HG02610 (cell line): ENCODE measurements around the gene TMEM218.

ENCODE experiments used
- ATAC-seq: cut with Tn5 transposase; IDR thresholded peaks from one replicate; pipeline ENCODE4 v1.9.1; 2021; ENCODE audit warnings: mild to moderate bottlenecking, moderate library complexity; ENCODE audit not compliant: unreplicated experiment

The TMEM218 gene

DNA sequence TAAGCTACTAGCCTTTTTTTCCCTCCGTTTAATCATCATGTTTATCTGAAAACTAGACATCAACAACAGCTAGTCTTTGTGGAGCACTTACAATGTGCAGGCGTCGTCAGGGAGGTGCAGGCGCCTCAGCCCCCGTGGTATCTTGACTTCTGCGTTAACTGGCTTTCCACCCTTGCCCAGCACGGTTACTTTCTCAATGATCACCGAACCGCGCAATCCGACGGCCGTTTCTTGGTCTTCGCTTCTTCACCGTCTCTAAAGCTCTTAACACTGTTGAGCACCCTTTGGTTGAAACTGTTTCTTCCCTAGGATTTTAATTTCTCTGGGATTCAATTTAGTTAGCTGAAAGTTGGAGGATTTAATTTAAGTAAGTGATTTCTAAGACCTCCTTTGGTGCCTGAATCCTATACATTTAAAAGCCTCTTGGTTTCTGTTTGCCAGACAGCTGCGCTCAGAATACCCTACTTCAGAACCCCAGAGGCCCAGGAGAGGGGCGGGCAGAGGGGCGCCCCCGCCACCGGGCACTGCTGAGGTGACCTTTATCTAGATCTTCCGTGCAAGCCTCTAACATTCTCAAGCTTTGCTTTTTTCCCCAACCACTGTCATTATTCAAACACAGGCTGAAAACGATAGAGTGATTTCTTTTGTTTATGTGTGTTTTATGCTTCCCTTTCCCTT, 18.0 kb upstream of the TMEM218 start:
- ATAC-seq, result no peak

DNA sequence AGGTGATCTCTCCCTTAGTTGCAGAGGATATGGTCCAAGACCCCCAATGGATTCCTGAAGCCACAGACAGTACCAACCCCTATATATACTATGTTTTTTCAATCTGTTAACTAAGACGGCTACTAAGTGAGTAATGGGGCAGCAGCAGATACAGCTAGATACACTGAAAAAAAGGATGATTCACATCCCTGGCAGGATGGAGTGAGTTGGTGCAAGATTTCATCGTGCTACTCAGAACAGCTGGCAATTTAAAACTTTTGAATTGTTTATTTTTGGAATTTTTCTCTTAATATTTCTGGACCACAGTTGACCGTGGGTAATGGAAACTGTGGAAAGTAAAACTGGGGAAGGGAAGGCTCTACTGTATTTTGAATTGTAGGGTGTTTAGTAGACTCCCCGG, 17.0 kb upstream of the TMEM218 start:
- no peak for ATAC-seq

DNA sequence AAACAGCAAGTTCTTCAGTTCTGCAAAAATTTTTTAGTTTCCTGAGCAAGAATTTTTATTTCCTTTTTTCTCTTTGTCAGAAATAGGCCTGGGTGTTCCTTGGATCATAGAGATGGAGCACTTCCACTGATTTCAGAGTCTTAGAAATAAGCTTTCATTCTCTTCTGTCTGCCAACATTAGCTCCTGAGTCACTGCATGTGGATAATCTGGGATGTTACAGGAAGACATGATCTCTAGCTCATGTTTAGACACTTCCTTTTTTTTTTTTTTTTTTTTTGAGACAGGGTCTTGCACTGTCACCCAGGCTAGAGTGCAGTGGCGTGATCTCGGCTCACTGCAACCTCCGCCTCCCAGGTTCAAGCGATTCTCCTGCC, 13.2 kb upstream of the TMEM218 start:
- ATAC-seq, result no peak

DNA sequence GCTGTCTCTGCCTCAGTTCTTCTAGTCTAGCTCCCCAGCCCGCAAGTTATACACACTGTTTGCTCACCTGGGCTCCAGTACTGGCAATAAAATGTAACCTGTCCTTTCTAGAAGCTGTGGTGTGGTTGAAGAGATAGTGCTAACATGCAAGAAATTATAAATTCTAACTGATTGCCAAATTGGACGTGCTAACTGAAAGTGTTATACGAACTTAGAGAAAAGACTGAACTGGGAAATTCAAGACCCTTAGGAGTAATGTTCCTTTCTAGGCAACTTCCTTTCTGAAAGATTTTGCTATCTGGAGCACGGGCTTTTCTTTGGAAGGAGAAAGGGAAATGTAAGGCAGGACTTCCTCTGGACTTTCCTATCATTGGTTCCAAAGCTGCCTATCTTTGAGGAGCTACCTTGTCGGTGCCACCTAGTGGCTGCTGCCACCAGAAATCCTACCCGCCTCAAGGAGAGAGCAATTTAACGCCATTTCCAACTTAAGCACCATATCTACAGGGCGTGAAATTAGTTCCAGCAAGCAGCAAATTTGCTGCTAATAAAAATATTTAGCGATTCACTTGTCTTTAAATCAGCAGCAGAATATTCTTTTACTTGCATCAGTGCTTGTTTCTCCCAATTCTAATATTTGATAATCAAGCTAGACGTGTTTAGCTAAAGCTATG, 12.7 kb upstream of the TMEM218 start:
- ATAC-seq, result no peak

DNA sequence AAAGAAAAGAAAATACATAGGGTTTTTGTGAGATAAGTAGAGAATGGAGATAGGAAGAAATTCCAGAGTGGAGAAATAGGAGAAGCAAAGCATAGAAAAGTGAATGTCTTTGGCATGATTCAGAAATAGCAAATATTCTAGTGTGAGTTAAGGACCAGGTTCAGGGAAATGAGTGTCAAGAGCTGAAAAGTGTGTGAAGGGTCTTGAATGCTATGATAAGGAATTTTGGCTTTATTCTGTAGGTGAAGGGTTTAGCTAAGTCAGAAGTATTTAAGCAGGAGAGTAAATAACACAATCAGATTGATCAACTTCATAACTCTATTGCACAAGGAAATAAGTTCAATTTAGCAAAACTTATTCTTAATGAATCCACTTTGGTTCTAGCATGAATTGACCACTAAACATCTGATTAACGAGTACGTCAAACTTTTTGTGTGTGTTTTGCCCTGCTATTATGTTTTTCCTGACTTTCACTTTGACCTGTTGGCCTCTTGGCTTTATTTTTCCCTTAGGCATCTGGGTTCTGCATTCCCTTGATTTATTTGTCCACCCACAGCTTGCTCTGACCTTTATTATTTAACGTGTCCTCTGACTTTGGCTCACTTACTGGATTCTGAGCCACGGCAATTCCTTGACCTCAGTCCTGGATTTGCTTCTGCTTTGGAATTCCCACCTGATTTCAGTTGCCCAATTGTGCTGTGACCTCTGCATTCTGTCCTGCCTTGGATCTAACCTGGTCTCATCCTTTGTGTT, 11.9 kb upstream of the TMEM218 start:
- ATAC-seq, result no peak

DNA sequence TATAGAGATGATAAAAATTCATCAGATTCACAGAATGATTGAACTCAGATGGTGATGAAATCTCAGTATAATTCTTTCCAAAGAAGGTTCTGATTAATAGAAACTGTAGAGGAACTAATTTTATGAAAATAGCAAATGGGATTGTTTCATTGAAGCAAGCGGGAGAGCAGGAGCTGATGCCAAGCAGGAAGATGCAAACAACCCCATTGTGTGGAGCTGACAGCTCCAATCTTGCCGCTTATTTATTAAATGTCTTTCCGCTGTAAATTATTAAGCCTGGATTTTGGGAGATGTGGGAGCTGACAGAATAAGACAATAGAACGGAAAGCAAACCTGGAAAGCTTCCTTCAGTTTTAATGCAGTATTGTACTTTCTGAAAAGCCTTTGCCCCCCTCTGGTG, 6.0 kb upstream of the TMEM218 start:
- no peak for ATAC-seq

DNA sequence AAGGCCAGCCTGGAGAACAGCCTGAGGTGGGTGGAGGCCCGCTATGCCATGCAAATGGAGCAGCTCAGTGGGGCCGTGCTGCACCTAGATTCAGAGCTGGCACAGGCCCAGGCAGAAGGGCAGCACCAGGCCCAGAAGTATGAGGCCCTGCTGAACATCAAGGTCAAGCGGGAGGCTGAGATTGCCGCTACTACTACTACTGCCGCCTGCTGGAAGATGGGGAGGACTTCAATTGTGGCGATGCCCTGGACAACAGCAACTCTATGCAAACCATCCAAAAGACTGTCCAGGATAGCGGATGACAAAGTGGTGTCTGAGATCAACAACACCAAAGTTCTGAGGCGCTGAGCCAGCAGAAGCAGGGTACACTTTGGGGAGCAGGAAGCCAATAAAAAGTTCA, 3.1 kb upstream of the TMEM218 start:
- no peak for ATAC-seq

DNA sequence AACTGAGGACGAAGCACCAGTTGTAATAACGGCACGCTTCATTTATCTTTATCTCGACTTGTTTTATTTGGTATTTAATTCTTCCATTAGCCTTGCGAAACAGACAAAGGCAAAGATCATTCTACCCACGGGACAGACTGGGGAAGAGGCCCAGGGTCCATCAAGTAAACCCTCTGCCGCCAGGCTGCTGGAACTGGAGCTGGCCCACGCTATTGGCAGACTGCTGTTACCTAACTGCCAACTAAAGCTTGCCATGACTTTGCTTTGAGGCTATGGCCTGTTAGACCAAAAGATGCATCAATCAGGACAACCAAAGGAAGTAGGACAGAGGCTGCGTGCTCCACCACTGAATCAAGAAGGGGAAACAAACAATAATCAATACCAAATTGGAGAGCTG, 780 bp upstream of the TMEM218 start:
- no peak for ATAC-seq

DNA sequence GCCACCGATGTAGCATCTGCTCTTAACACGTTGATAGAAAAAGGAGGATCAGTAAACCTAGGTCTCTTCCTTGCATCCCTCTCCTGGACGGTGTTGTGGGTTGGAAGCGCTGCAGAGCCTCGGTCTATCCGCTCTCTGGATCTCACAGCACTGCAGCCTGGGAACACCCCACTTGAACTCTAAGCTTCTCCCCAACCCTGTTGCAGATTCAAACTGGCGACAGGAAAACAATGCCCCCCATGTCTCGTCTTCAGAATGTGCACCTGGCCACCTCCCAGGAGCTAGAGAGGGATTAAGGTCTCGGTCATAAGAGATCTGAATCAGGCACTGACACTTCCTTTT, 454 bp downstream of the TMEM218 start:
- ATAC-seq, result no peak

DNA sequence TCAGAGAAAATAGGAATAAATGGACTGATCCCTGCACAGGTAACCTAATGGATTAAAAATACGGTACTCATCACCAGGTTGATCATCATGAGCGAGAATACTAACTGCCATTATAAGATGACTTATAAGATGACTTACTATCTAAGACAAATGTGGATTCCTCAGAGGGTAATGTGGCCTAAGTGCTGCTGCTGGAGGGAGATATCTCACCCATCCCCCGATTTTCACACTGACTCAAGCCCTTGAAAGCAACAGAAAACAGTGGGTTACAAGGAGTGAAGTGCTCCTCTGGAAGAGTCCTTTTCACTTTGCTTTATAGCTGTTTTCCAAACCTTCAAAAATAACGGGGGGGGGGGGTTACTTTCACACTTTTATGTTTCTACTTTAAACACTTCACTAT, 920 bp downstream of the TMEM218 start:
- ATAC-seq, result no peak

DNA sequence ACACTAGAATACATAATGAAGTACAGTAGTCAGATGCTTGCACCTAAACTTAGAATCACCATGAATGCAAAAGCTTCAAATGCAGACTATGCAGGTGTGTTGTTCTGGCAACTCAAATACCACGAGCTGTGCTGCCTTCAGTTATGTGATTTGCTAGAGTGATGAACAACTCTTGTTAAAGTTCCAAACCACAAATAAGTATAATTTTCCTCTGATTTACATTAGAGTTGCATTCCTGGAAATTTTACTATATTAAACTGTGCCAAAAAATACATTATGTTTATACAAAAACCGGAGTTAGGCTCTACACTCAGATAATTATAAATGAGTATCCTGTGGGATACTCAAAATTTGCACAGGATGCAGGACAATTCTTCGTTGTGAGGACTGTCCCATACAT, 3.0 kb downstream of the TMEM218 start:
- no peak for ATAC-seq

DNA sequence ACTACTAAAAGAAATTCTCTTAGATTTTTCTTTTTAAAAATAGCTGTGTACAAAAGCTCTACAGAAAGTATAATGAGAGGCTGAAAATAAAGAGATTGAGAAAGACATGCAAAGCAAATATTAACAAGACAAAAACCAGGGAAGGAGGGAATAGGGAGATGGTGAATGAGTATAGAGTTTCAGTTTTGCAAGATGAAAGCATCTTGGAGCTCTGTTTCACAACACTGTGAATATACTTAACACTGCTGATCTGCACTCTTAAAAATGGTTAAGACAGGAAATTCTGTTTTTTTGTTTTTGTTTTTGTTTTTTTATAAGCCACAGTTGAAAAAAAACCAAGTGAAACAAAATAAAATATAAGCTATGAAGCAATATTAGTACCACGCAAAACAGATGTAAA, 5.5 kb downstream of the TMEM218 start:
- no peak for ATAC-seq

DNA sequence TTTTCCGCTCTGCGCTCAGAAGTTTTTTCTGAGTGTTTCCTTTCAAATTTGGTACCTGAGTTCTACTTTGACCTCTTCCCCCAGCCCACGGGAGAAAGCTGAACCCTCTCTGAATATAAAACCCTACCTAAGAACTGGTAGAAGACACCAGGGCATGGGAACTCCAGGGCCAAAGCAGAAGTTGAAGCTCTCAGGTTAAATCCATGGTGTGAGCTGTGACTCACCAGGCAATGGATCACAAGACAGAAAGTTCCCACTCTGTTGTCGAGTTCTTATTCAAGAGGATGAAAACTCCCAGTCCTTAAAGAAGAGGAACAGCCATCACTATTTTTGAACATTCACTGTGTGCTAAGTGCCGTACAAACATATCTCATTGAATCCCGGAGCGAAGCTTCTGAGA, 8.9 kb downstream of the TMEM218 start:
- ATAC-seq, result no peak

DNA sequence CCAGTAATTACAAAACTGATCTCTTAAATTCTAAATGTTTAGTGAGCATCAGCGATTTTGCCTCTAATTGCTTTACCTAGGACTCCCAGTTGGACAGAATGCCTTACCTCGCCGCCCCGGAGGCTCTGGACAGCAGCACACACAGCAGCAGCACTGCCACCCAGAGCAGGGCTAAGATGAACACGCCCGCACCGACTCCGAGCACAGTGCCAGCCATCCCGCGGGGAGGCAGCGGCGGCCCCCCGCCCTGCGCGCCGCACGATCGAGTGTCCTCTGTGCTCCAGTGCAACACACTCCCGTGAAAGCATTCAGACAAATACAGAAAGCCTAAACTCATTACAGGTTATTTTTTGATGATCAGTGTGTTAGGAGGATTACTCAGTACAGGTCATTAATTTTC, 9.4 kb downstream of the TMEM218 start:
- ATAC-seq, result no peak

DNA sequence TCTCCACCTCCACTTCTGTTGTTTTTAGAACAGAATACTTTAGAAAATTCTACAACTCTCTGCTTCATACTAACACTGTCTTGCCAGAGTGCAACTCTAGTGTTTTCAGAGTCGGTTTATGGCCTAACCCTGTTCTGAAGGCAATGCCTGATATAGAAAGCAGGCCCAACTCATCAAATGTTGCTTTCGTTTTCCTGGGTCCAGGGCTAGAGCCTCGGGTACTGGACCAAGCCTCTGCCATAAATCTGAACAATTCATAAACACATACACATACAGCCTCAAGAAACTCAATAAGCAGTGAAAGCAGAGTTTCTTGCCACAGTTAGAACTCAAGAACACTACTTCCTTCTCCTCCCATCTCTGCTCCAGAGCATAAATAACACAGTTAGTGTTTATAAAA, 9.8 kb downstream of the TMEM218 start:
- no peak for ATAC-seq

DNA sequence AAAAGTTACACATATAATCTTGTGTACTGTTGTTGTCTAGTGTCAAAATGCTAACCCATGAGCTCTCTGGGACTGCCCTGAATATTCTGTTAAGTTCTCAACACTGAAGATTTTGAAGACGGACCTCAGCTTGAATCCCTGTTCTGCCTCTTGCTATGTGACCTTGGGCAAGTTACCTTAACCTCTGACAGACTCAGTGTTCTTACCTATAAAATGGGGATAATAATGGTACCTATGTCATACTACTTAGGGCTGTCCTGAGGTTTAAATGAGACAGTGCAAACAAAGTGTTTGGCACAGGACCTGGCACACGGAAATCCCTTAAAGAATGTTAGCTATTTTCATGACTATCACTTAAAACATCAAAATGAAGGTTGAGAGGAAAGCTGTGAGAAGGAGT, 11.3 kb downstream of the TMEM218 start:
- no peak for ATAC-seq

DNA sequence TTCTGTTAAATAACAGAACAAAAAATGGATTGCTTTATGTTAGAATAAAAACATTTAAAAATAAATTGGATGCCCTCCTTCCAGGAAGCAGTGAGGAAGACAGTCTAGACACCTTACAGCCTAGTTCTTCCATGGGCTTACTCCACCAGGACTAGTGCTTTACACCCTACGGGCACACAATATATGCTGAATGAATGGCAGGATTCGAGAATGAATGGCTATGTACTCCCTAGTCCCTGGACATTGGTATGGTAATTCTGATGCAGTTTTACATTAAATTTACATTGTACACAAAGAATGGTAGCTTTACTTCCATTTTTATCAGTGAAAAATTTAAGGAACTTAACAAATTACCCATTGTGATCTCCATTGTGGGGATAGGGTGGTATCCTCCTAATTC, 16.7 kb downstream of the TMEM218 start:
- ATAC-seq, result no peak

DNA sequence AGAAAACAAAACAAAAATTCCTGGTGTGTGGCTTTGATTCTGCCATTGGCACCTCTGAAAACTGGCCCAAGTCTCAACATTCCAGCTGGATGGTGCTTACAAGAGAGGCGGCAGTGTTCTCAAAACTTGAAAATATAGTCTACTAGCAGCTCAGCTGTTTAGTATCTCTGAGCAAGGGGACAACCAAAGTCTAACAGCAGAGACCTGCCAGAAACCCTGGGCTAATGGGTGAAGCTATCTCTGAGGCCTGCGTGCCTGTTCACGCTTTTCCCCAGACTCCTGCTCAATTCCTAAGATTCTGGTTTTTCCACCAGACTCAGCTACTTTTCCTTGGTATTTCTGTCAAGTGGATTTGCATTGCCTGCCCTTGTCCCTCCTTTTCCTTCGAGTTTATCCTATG, 17.9 kb downstream of the TMEM218 start:
- ATAC-seq, result no peak

DNA sequence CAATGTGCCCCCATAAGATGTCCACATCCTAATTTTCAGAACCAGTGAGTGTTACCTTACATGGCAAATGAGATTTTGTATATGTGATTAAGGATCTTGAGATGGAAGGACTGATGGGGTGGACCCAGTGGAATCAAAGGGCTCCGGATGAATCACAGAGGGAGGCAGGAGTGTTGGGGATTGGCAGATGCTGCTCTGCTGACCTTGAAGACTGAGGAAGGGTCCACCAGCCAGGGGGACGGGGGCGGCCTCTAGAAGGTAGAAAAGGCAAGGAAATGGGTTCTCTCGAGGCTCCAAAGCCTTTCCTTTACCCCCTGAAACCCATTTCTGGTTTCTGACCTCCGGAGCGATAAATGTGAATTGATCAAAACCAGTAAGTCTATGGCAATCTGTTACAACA, 18.8 kb downstream of the TMEM218 start:
- ATAC-seq, result no peak

DNA sequence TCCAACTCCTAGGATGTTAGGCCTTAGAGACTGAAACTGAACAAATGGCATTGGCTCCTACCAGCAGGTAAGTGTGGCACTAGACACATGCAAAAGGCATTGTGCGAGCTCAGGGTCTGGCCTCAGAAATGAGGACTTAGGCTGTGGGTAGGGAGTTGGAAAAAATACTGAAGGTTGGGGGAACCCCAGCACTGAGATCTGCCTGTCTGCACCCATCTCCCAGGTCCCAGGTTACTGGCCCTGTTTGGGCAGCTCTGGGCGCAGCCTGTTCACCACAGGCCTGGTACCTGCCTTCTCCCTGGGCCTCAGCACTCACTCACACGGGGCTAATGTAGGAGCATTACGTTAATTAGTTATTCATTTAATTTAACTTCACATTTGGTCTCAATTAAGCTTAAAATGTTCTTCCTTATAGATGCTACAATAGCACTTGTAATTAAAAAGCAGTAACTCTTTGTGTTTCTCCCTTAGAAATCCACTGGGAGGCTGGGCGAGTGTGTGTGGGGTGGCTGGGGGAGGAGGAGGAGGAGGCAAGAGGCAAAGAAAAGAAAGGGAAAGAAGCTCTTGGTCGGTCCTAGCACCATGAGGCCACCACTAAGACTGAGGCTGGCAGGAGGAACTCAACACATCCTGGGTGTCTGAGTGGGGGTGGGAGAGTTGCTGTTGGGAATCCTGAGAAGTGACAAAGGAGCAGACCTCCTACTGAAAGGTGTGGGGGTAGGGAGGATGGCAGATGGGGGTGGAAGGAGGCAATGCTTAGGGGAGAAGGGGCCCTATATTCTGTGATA, 19.4 kb downstream of the TMEM218 start:
- ATAC-seq, result no peak

DNA sequence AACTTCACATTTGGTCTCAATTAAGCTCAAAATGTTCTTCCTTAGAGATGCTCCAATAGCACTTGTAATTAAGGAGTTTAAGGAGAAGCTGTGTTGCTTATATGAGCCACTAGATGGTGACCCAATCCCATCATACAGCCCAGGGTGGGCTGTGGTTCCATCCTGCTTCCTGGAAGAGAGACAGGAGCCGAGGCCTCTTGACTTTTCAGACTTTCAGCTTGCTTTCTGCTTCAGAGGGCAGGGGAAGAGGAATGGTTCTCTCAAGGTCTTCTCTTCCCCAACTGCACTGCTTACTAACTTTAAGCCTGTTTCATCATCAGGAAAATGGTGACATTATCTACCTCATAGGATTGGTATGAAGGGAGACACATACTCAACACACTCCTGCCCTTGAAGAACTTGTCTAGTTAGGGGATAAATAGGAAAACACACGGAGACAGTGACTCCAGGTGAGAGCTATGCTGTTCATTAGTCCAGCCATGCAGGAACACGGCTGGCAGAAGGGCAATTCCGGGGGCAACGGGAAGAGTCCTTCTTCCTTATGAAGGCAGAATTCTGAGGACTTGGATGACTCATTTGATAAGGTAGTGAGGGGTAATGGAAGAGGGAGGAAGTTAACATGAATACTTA, 20.1 kb downstream of the TMEM218 start:
- no peak for ATAC-seq
